Lung (tissue), 12 donors: Measurements from ENCODE around the gene SLC7A8. TPM values are rescaled to one million over a fixed set of nuclear protein-coding genes. Genes with fewer than 3 reads are reported as not detected.

Experiments used
- ATAC-seq: fragments of 200-7000 bp; cut with Tn5 transposase; one replicate; pipeline ENCODE4 v1.9.1; 2020; ENCODE audit warnings: moderate number of reproducible peaks; ENCODE audit not compliant: insufficient read depth, low FRiP score
- DNase-seq, 3 donors: peaks; one replicate each; pipeline ENCODE4 v3.0.0-alpha.2; 2013 to 2017
- H3K27ac ChIP-seq, 2 donors: one replicate each; pipeline ENCODE4 v1.5.1; 2013; ENCODE audit warnings: mild to moderate bottlenecking in 2 of 2, moderate library complexity in 2 of 2, control low read depth in 1 of 2, inconsistent platforms in 1 of 2, low read depth in 1 of 2, low read length in 1 of 2
- H3K27me3 ChIP-seq, 3 donors: one replicate each; pipeline ENCODE4 v1.5.1; 2013; ENCODE audit warnings: low read length in 2 of 3; ENCODE audit not compliant: control insufficient read depth in 3 of 3, insufficient read depth in 3 of 3
- H3K36me3 ChIP-seq, 4 donors: one replicate each; pipeline ENCODE4 v1.5.1; 2013; ENCODE audit warnings: low read length in 4 of 4, mild to moderate bottlenecking in 1 of 4, moderate library complexity in 1 of 4; ENCODE audit not compliant: control insufficient read depth in 4 of 4, insufficient read depth in 4 of 4
- H3K4me1 ChIP-seq, 5 donors: one replicate each; pipeline ENCODE4 v1.5.1; 2013; ENCODE audit warnings: low read length in 5 of 5, mild to moderate bottlenecking in 2 of 5, moderate library complexity in 1 of 5; ENCODE audit not compliant: control insufficient read depth in 5 of 5, insufficient read depth in 5 of 5
- H3K4me3 ChIP-seq: one replicate; pipeline ENCODE4 v1.5.1; 2013; ENCODE audit warnings: mild to moderate bottlenecking, control low read depth, moderate library complexity
- H3K9ac ChIP-seq, 2 donors: one replicate each; pipeline ENCODE4 v1.5.1; 2013; ENCODE audit warnings: low read length in 2 of 2, control low read depth in 1 of 2; ENCODE audit not compliant: insufficient read depth in 1 of 2
- H3K9me3 ChIP-seq, 4 donors: one replicate each; pipeline ENCODE4 v1.5.1; 2013; ENCODE audit warnings: low read length in 3 of 4, mild to moderate bottlenecking in 1 of 4, moderate library complexity in 1 of 4; ENCODE audit not compliant: control insufficient read depth in 4 of 4, insufficient read depth in 3 of 4
- CTCF ChIP-seq: IDR thresholded peaks from 2 replicates; pipeline ENCODE4 v1.5.1; 2012; ENCODE audit warnings: mild to moderate bottlenecking; ENCODE audit errors: control extremely low read depth, extremely low read depth
- WGBS, 2 donors: extraction: QIAGEN DNeasy Blood & Tissue Kit; methylation state at CpG; one replicate each; pipeline ENCODE4 v1.1.7; 2013; 5-methylcytosine and 5-hydroxymethylcytosine counted together
- polyA plus RNA-seq, 2 donors: library from polyadenylated mRNA; stranded (reverse); fragments of 200-250 nt; gene quantifications; one replicate each; pipeline ENCODE4 v1.2.1, GENCODE V29; 2013
- total RNA-seq, 2 donors: library from RNA; depleted of rRNA in 1 of 2; stranded (reverse); fragments of >200 nt in 1 of 2; gene quantifications; one replicate each; pipeline ENCODE4 v1.2.1, GENCODE V29; 2014 to 2021
- donor health status: control.
- donor health status: control.
- donor health status: Bipolar disorder and iron deficiency.
- donor health status: healthy.
- donor health status: DM: yes; HTN: yes; CAD: no.

SLC7A8 gene
- total and polyA plus RNA-seq, 4 donors = 28.1 to 74.0 (median 41.9) TPM

GRCh38 chr14:23146980-23147379 is 36.5 kb downstream of the SLC7A8 start:
- no peaks in the 10 kb centered on the region for H3K27me3 ChIP-seq
- no peaks in the 10 kb centered on the region for H3K9me3 ChIP-seq
- DNase-seq (no peak), ATAC-seq (no peak)
- no peak overlapping the region for H3K4me3 ChIP-seq
- no peak for TF ChIP-seq CTCF
- H3K27ac ChIP-seq = peak overlapping the region in 1 of 2 donors; percentile 71
- peaks cover 0 to 49% (median 20%) of the 10 kb centered on the region in 4 donors for H3K36me3 ChIP-seq
- no peak overlapping the region for H3K9ac ChIP-seq
- H3K4me1 ChIP-seq = peaks cover 0 to 6% (median 5%) of the 10 kb centered on the region in 5 donors
- 93 to 95% methylated on average over 4 of the region's 4 CpGs for WGBS, 2 donors

GRCh38 chr14:23146351-23146910 is 37.0 kb downstream of the SLC7A8 start:
- no peak for ATAC-seq
- no peaks in the 10 kb centered on the region for H3K27me3 ChIP-seq
- H3K9ac ChIP-seq = no peak overlapping the region
- DNase-seq = no peak
- 86 to 91% methylated on average over 2 of the region's 2 CpGs for WGBS, 2 donors
- peak overlapping the region in 1 of 2 donors; percentile 71 for H3K27ac ChIP-seq
- peaks cover 0 to 49% (median 20%) of the 10 kb centered on the region in 4 donors for H3K36me3 ChIP-seq
- no peak overlapping the region for H3K4me3 ChIP-seq
- H3K4me1 ChIP-seq = peaks cover 0 to 6% (median 5%) of the 10 kb centered on the region in 5 donors
- no peaks in the 10 kb centered on the region for H3K9me3 ChIP-seq
- no peak for TF ChIP-seq CTCF

GRCh38 chr14:23145794-23146350 is 37.6 kb downstream of the SLC7A8 start:
- H3K4me3 ChIP-seq = no peak overlapping the region
- no peaks in the 10 kb centered on the region for H3K27me3 ChIP-seq
- H3K27ac ChIP-seq = peak overlapping the region in 1 of 2 donors; percentile 71
- 64 to 75% methylated on average over 4 of the region's 4 CpGs for WGBS, 2 donors
- H3K9ac ChIP-seq = no peak overlapping the region
- ATAC-seq (peak; percentile 28), DNase-seq (no peak)
- TF ChIP-seq CTCF = no peak
- H3K9me3 ChIP-seq = no peaks in the 10 kb centered on the region
- H3K36me3 ChIP-seq = peaks cover 0 to 46% (median 19%) of the 10 kb centered on the region in 4 donors
- peaks cover 0 to 6% (median 5%) of the 10 kb centered on the region in 5 donors for H3K4me1 ChIP-seq
